ENCODE results near the gene SNX8.

SNX8 gene

GRCh38 chr7:2258661-2259365, 55.4 kb downstream of the SNX8 start:
- DNase-seq, result no peak

GRCh38 chr7:2257651-2258050, 56.6 kb downstream of the SNX8 start:
- no peak for DNase-seq

- DNase-seq, result no peak
Measured at GRCh38 chr7:2257046-2257551, 57.1 kb downstream of the SNX8 start.

- DNase-seq, result no peak
Measured at GRCh38 chr7:2256306-2257045, 57.8 kb downstream of the SNX8 start.

GRCh38 chr7:2255145-2256139, 58.8 kb downstream of the SNX8 start:
- no peak for DNase-seq

GRCh38 chr7:2254429-2255144, 59.7 kb downstream of the SNX8 start:
- no peak for DNase-seq

- no peak for DNase-seq
Measured at GRCh38 chr7:2253525-2254244, 60.6 kb downstream of the SNX8 start.

GRCh38 chr7:2253021-2253420, 61.2 kb downstream of the SNX8 start:
- DNase-seq, result no peak

GRCh38 chr7:2251841-2252771, 62.1 kb downstream of the SNX8 start:
- no peak for DNase-seq

GRCh38 chr7:2251381-2251780, 62.9 kb downstream of the SNX8 start:
- DNase-seq, result no peak

GRCh38 chr7:2249744-2250323, 64.4 kb downstream of the SNX8 start:
- DNase-seq, result no peak

- no peak for DNase-seq
Measured at GRCh38 chr7:2248984-2249694, 65.1 kb downstream of the SNX8 start.

GRCh38 chr7:2247141-2247995, 66.9 kb downstream of the SNX8 start:
- no peak for DNase-seq

- no peak for DNase-seq
Measured at GRCh38 chr7:2245883-2246675, 68.2 kb downstream of the SNX8 start.

- DNase-seq, result no peak
Measured at GRCh38 chr7:2244404-2244995, 69.7 kb downstream of the SNX8 start.

- no peak for DNase-seq
Measured at GRCh38 chr7:2243458-2243857, 70.8 kb downstream of the SNX8 start.

All from NCI-H748 treated with DMSO at 0.1 percent for 48 hours (cell line).